K562 (cell line): Measurements from ENCODE around the gene ENPP5. TPM values are rescaled to one million over a fixed set of nuclear protein-coding genes. Genes with fewer than 3 reads are reported as not detected.

Experiments used
- ATAC-seq: fragments of 200-7000 bp; cut with Tn5 transposase; 3 replicates; pipeline ENCODE4 v1.9.1; 2020; ENCODE audit warnings: moderate library complexity
- BruUV-seq: library from RNA; stranded (reverse); fragments of 400-500 nt; replicated peaks from 2 replicates; lab custom pipeline; 2021; lab: Mats Ljungman, UMichigan
- CTCF ChIA-PET: fragments of 300-600 bp; formaldehyde crosslinking; extraction: SDS; loops from one replicate; lab custom pipeline; 2021; ENCODE audit warnings: low intra/inter-chr PET ratio; lab: Yijun Ruan, JAX
- POLR2A ChIA-PET: fragments of 300-600, 350-650 bp; sonication (Branson Sonifier 250); formaldehyde crosslinking; extraction: SDS; loops from one replicate; lab custom pipeline; 2021; ENCODE audit warnings: antibody characterized with exemption, inconsistent platforms; lab: Yijun Ruan, JAX
- DNase-seq, 4 experiments: peaks; one replicate each; pipeline versions ENCODE4 v3.0.0 to v3.0.0-alpha.2; 2011 to 2018; ENCODE audit warnings: low spot score in 3 of 4, mixed read lengths in 3 of 4; ENCODE audit errors: extremely low read depth in 1 of 4
- FAIRE-seq: peaks from 2 replicates; lab custom pipeline; 2011; peaks lifted over from hg19 to GRCh38; lab: Jason Lieb, UNC
- H2AFZ ChIP-seq: 2 replicates; pipeline ENCODE4 v1.6.0; 2011; ENCODE audit warnings: low read depth, low read length, control low read depth, inconsistent platforms
- H3K27ac ChIP-seq: fragments of 200-600 bp; 3 replicates; pipeline ENCODE4 v1.8.0; 2011; ENCODE audit warnings: low read depth, mild to moderate bottlenecking, control low read depth, inconsistent platforms, low read length, moderate library complexity, mixed read lengths; ENCODE audit errors: extremely low read depth
- H3K27me3 ChIP-seq, 2 experiments: fragments of 300-600 bp in 1 of 2; 2 replicates in 1 of 2; 3 replicates in 1 of 2; pipeline versions ENCODE4 v1.6.0 to v1.8.0; 2011; ENCODE audit warnings: inconsistent platforms in 2 of 2, low read length in 2 of 2, mild to moderate bottlenecking in 1 of 2, mixed read lengths in 1 of 2, moderate library complexity in 1 of 2; ENCODE audit not compliant: control insufficient read depth in 2 of 2, insufficient read depth in 2 of 2
- H3K36me3 ChIP-seq: fragments of 300-600 bp; 3 replicates; pipeline ENCODE4 v1.8.0; 2011; ENCODE audit warnings: mild to moderate bottlenecking, low read length, inconsistent platforms; ENCODE audit not compliant: control insufficient read depth, insufficient read depth
- H3K4me1 ChIP-seq, 2 experiments: fragments of 200-600 bp in 1 of 2; replicated peaks in 1 of 2; 2 replicates in 1 of 2; 3 replicates in 1 of 2; pipeline versions ENCODE4 v1.5.1 to v1.8.0; 2011; ENCODE audit warnings: inconsistent platforms in 2 of 2, low read length in 2 of 2, mild to moderate bottlenecking in 1 of 2, mixed read lengths in 1 of 2, moderate library complexity in 1 of 2; ENCODE audit not compliant: control insufficient read depth in 2 of 2, insufficient read depth in 2 of 2
- H3K4me2 ChIP-seq: 2 replicates; pipeline ENCODE4 v1.6.1; 2011; ENCODE audit warnings: low read length, control low read depth, inconsistent platforms, mixed read lengths; ENCODE audit not compliant: insufficient read depth
- H3K4me3 ChIP-seq: fragments of 200-600 bp; sonication (generic), shearing (Covaris generic); 2 replicates; pipeline ENCODE4 v1.5.1; 2016; ENCODE audit warnings: control low read depth, inconsistent platforms
- H3K79me2 ChIP-seq: fragments of 200-600 bp; 3 replicates; pipeline ENCODE4 v1.8.0; 2011; ENCODE audit warnings: low read length, inconsistent platforms; ENCODE audit not compliant: control insufficient read depth, insufficient read depth
- H3K9ac ChIP-seq, 2 experiments: 2 replicates each; pipeline versions ENCODE4 v1.6.0 to v1.6.1; 2011; ENCODE audit warnings: low read depth in 2 of 2, low read length in 2 of 2, control low read depth in 1 of 2, inconsistent platforms in 1 of 2, mild to moderate bottlenecking in 1 of 2, mixed read lengths in 1 of 2; ENCODE audit not compliant: insufficient read depth in 1 of 2
- H3K9me1 ChIP-seq: one replicate; pipeline ENCODE4 v1.6.0; 2011; ENCODE audit warnings: inconsistent platforms, mild to moderate bottlenecking, low read length, moderate library complexity; ENCODE audit not compliant: control insufficient read depth, insufficient read depth
- H3K9me3 ChIP-seq: replicated peaks from 2 replicates; pipeline ENCODE4 v1.5.1; 2011; ENCODE audit warnings: low read depth, low read length, inconsistent platforms; ENCODE audit not compliant: control insufficient read depth, insufficient read depth
- H4K20me1 ChIP-seq: replicated peaks from 2 replicates; pipeline ENCODE4 v1.6.1; 2011; ENCODE audit warnings: low read length, inconsistent platforms, mixed read lengths; ENCODE audit not compliant: control insufficient read depth, insufficient read depth
- CC2D1A ChIP-seq: fragments of 450-650 bp; IDR thresholded peaks from 2 replicates; pipeline ENCODE4 v1.6.1; 2017; ENCODE audit warnings: mild to moderate bottlenecking
- ETS1 ChIP-seq: conservative IDR thresholded peaks from 2 replicates; pipeline ENCODE4 v1.6.1; 2011; ENCODE audit warnings: low read depth, mild to moderate bottlenecking, low read length; ENCODE audit not compliant: control insufficient read depth
- GATAD2A ChIP-seq: fragments of 450-650 bp; IDR thresholded peaks from 2 replicates; pipeline ENCODE4 v1.6.1; 2017
- NKRF ChIP-seq: fragments of 450-650 bp; IDR thresholded peaks from 2 replicates; pipeline ENCODE4 v1.6.1; 2016; ENCODE audit warnings: borderline replicate concordance
- SLC30A9 ChIP-seq: fragments of 250-450 bp; sonication (Bioruptor Pico); IDR thresholded peaks from 2 replicates; pipeline ENCODE4 v1.8.0; 2022; ENCODE audit warnings: mild to moderate bottlenecking, moderate library complexity
- SOX6 ChIP-seq: fragments of 450-650 bp; IDR thresholded peaks from 2 replicates; pipeline ENCODE4 v1.6.1; 2014; ENCODE audit warnings: mild to moderate bottlenecking
- XRCC3 ChIP-seq: fragments of 450-650 bp; IDR thresholded peaks from 2 replicates; pipeline ENCODE4 v1.6.1; 2017; ENCODE audit warnings: mild to moderate bottlenecking, moderate library complexity
- ZBED1 ChIP-seq: IDR thresholded peaks from 2 replicates; pipeline ENCODE4 v1.6.1; 2014
- WGBS: fragments of 100-300 bp; shearing (Covaris generic); methylation state at CpG from one replicate; pipeline ENCODE4 v1.1.6; 2016; ENCODE audit warnings: low coverage, mixed read lengths; ENCODE audit not compliant: insufficient coverage; ENCODE audit errors: missing lambda C conversion rate; 5-methylcytosine and 5-hydroxymethylcytosine counted together
- in situ Hi-C: fragments of 300-500 bp; cut with MboI; formaldehyde crosslinking; loops from 4 replicates; pipeline ENCODE4 v1.15.0; 2018; ENCODE audit warnings: inconsistent platforms, mixed read lengths
- intact Hi-C: fragments of 100-400 bp; cut with micrococcal nuclease; formaldehyde crosslinking; loops from 2 replicates; pipeline ENCODE4 v1.14.2; 2022
- polyA plus RNA-seq, 8 experiments: library from polyadenylated mRNA; depleted of rRNA in 4 of 8; stranded (reverse) in 5 of 8; unstranded in 3 of 8; fragments of >200 nt; fragmentation: Nextera tagmentation in 2 of 8; fragmentation: Illumina TruSeq in 1 of 8; extraction: Ambion mirVana in 2 of 8; extraction: Trizol in 1 of 8; gene quantifications; 2 replicates each; pipeline versions ENCODE4 v1.2.1 to v1.2.3, GENCODE V29; 2011 to 2014; ENCODE audit warnings: inconsistent platforms in 1 of 8, missing spikeins in 1 of 8
- total RNA-seq, 7 experiments: library from RNA; depleted of rRNA in 6 of 7; stranded (reverse); fragments of >200 nt in 6 of 7; fragmentation: Illumina TruSeq in 2 of 7; extraction: Trizol in 2 of 7; gene quantifications; 2 replicates each; pipeline versions ENCODE4 v1.2.1 to v1.2.3, GENCODE V29; 2011 to 2021; ENCODE audit warnings: low replicate concordance in 1 of 7

The ENPP5 gene
- total and polyA plus RNA-seq, 9 of the 15 experiments (the other 6 are each of a cell fraction or from before 2014, with no cell fraction given) = not detected

- in situ Hi-C loops = no loop called here
- ChIA-PET CTCF (no interaction called here), POLR2A (no interaction called here)
- ATAC-seq (no peak), DNase-seq (no peak), FAIRE-seq (no peak)
- Histone ChIP-seq H3K27ac (no peak overlapping the region), H3K4me2 (no peak overlapping the region), H3K4me3 (no peak overlapping the region), H3K9me1 (no peaks in the 10 kb centered on the region), H3K9me3 (no peaks in the 10 kb centered on the region), H3K4me1 (no peaks in the 10 kb centered on the region), H2AFZ (no peak overlapping the region), H3K36me3 (no peaks in the 10 kb centered on the region), H4K20me1 (no peaks in the 10 kb centered on the region), H3K27me3 (no peaks in the 10 kb centered on the region), H3K9ac (no peak overlapping the region), H3K79me2 (no peaks in the 10 kb centered on the region)
- intact Hi-C loops = no loop called here
- no TSS peak for BruUV-seq
- TF ChIP-seq GATAD2A (no peak), NKRF (no peak), SOX6 (no peak), ZBED1 (no peak), ETS1 (no peak), XRCC3 (no peak), SLC30A9 (no peak), CC2D1A (no peak)
- WGBS = 0% methylated on average over 1 of the region's 2 CpGs
Observed at GRCh38 chr6:46203391-46204177, 32.8 kb upstream of the ENPP5 start.
